ENCODE results near the gene BIN2. TPM values are rescaled to one million over a fixed set of nuclear protein-coding genes. Genes with fewer than 3 reads are reported as not detected.

Gene BIN2
- total and polyA plus RNA-seq, 2 experiments from 2014 or later, result not detected

DNA sequence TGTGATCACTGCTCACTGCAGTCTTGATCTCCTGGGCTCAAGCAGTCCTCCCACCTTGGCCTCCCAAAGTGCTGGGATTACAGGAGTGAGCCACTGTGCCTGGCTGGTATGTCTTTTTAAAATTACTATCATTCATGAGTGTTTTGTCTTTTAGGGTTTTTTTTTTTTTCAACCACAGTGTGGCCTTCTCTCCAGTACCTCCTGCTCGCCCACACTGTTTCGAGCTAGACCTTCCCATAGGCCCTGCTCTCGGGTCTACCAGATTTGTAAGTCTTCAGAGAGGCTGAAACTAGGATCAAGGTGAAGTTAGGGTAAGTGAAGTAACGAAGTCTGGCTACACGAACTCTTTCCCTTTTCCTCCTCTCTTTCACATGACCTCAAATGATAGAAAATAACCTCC is 1.5 kb downstream of the BIN2 start:
- DNase-seq (ENCODE audit: low spot score) (no peak), ATAC-seq (no peak)
- Histone ChIP-seq H2AFZ (peak overlapping the region; percentile 88; the same call in 1 of the 2 replicates), H4K20me1 (replicated peaks; ENCODE audit: insufficient read depth) (no peaks in the 10 kb centered on the region), H3K27ac (ENCODE audit: low read depth) (no peak overlapping the region), H3F3A (replicated peaks; ENCODE audit: low read depth) (0 out of 2 replicates have a peak, but pooled peaks cover 4% of the 10 kb centered on the region), H3K9me2 (ENCODE audit: insufficient read depth) (0 out of 2 replicates have a peak, but pooled peaks cover 2% of the 10 kb centered on the region), H3K4me2 (no peak overlapping the region), H3K27me3 (ENCODE audit: insufficient read depth) (no peaks in the 10 kb centered on the region), H3K4me3 (no peak overlapping the region), H3K4me1 (ENCODE audit: insufficient read depth) (peaks cover 19% of the 10 kb centered on the region), H3K79me2 (replicated peaks; ENCODE audit: insufficient read depth) (no peaks in the 10 kb centered on the region), H3K36me3 (ENCODE audit: insufficient read depth) (no peaks in the 10 kb centered on the region)
- Mint-ChIP-seq H3K36me3 (ENCODE audit: low read depth) (no peaks in the 10 kb centered on the region), H3K4me3 (no peak overlapping the region), H3K27ac (no peak overlapping the region), H3K9me3 (no peaks in the 10 kb centered on the region; the same call in 2 of the 3 replicates), H3K27me3 (ENCODE audit: insufficient read depth, low read depth, poor library complexity) (peaks cover 2% of the 10 kb centered on the region), H3K4me1 (peaks cover 24% of the 10 kb centered on the region)
- no peak for TF ChIP-seq ZNF462 (CRISPR knock-in tag; IDR thresholded peaks at IDR 0.05)
- no peak for TF ChIP-seq NANOG (IDR thresholded peaks at IDR 0.05; ENCODE audit: borderline replicate concordance)

- no peaks in the 10 kb centered on the region for H3K36me3 ChIP-seq (ENCODE audit: insufficient read depth)
- H3K4me3 ChIP-seq, result no peak overlapping the region
- 0 out of 2 replicates have a peak, but pooled peaks cover 2% of the 10 kb centered on the region for H3K9me2 ChIP-seq (ENCODE audit: insufficient read depth)
- 0 out of 2 replicates have a peak, but pooled peaks cover 4% of the 10 kb centered on the region for H3F3A ChIP-seq (replicated peaks; ENCODE audit: low read depth)
- H3K27me3 ChIP-seq (ENCODE audit: insufficient read depth), result no peaks in the 10 kb centered on the region
- peaks cover 19% of the 10 kb centered on the region for H3K4me1 ChIP-seq (ENCODE audit: insufficient read depth)
- no peaks in the 10 kb centered on the region for H3K79me2 ChIP-seq (replicated peaks; ENCODE audit: insufficient read depth)
- Mint-ChIP-seq H3K27me3 (ENCODE audit: insufficient read depth, low read depth, poor library complexity) (no peaks in the 10 kb centered on the region), H3K27ac (no peak overlapping the region), H3K4me1 (peaks cover 24% of the 10 kb centered on the region), H3K36me3 (ENCODE audit: low read depth) (no peaks in the 10 kb centered on the region), H3K9me3 (no peaks in the 10 kb centered on the region; the same call in 2 of the 3 replicates), H3K4me3 (no peak overlapping the region)
- TF ChIP-seq JUNB (IDR thresholded peaks at IDR 0.05; ENCODE audit: unreplicated experiment) (no peak), ETS1 (IDR thresholded peaks at IDR 0.05) (no peak), ZNF114 (CRISPR knock-in tag; IDR thresholded peaks at IDR 0.05) (no peak), REST (IDR thresholded peaks at IDR 0.05; ENCODE audit: unreplicated experiment) (no peak), EZH2phosphoT487 (IDR thresholded peaks at IDR 0.05; ENCODE audit: unreplicated experiment) (no peak)
- no peak overlapping the region for H3K4me2 ChIP-seq
- H3K27ac ChIP-seq (ENCODE audit: low read depth), result peak overlapping the region; percentile 85; the same call in 1 of the 2 replicates
- peak overlapping the region; percentile 47; the same call in 1 of the 2 replicates for H2AFZ ChIP-seq
- DNase-seq (ENCODE audit: low spot score) (no peak), ATAC-seq (no peak)
- H4K20me1 ChIP-seq (replicated peaks; ENCODE audit: insufficient read depth), result no peaks in the 10 kb centered on the region
These were observed 2.1 kb downstream of the BIN2 start for GRCh38 chr12:51321882-51322281.

All from GM23338 (cell line).